ENCODE results near the gene LZTR1.

DNA sequence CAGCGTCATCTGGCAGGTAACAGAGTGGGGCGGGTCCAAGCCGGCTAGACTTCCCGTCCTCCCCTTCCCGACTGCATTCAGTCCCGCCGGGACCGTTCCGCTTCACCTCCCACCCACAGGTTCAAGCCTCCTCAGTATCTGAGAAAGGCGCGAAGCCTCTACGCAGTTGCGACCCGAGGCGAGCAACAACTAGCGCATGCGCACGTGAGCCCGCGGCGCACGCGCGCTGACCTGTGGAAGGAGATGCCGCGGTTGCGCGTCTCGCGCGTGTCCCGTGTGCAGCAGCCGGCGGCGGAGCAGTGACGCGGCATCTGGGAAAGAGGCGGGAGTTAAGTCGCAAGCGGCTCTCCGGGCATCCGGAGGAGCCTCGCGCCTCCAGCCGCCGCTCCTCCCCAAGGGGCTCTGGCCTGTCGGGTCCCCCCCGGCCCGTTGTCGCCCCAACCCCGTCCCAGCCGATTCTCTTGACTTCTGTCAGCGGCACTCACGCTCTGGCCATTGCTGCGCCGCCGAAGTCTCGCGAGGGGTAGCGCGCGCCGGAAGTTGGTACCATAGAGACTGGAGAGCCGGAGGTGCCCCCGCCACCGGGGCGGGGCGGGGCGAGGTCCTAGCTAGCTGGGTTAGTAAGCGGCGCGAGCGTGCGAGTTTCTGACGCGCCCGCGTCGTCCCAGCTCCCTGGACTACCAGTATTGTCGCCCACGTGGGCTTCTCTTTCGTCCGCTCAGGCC lies 19.7 kb downstream of the LZTR1 start, which contains the start of gene THAP7:
- no peak for TF ChIP-seq CTCF (IDR thresholded peaks at IDR 0.05; ENCODE audit: borderline replicate concordance, extremely low read depth, low read length, poor library complexity, severe bottlenecking)
- TF ChIP-seq EZH2 (IDR thresholded peaks at IDR 0.05; ENCODE audit: borderline replicate concordance, low read depth, low read length, severe bottlenecking): no peak

All from DND-41 (cell line).